Bronchial epithelial cell (primary cell): ENCODE results near the gene ADAM15. TPM values are rescaled to one million over a fixed set of nuclear protein-coding genes. Genes with fewer than 3 reads are reported as not detected.

Source experiments
- DNase-seq: peaks from one replicate; pipeline ENCODE4 v3.0.0-alpha.2; 2010; ENCODE audit warnings: low read depth
- FAIRE-seq: peaks from 2 replicates; lab custom pipeline; 2011; peaks lifted over from hg19 to GRCh38; lab: Jason Lieb, UNC
- H3K27me3 ChIP-seq: 2 replicates; pipeline ENCODE4 v1.5.1; 2011; ENCODE audit warnings: low read length; ENCODE audit not compliant: control insufficient read depth, insufficient read depth
- H3K36me3 ChIP-seq: 2 replicates; pipeline ENCODE4 v1.5.1; 2011; ENCODE audit warnings: low read length; ENCODE audit not compliant: control insufficient read depth, insufficient read depth
- H3K4me3 ChIP-seq: 2 replicates; pipeline ENCODE4 v1.5.1; 2011; ENCODE audit warnings: mild to moderate bottlenecking, low read depth, low read length, control low read depth
- total RNA-seq: library from RNA; depleted of rRNA; stranded (reverse); fragments of >200 nt; gene quantifications from 2 replicates; pipeline ENCODE4 v1.2.1, GENCODE V29; 2014
- TF ChIP-seq, protein P1 (sequence below): IDR thresholded peaks from 2 replicates; pipeline ENCODE4 v1.5.1; 2011; ENCODE audit warnings: mild to moderate bottlenecking, moderate library complexity, low read length, control low read depth, inconsistent platforms; ENCODE audit not compliant: insufficient read depth, severe bottlenecking

The ADAM15 gene
- total RNA-seq, 1 donor from 2014 or later: 181 TPM

- TF ChIP-seq, protein P1, sequence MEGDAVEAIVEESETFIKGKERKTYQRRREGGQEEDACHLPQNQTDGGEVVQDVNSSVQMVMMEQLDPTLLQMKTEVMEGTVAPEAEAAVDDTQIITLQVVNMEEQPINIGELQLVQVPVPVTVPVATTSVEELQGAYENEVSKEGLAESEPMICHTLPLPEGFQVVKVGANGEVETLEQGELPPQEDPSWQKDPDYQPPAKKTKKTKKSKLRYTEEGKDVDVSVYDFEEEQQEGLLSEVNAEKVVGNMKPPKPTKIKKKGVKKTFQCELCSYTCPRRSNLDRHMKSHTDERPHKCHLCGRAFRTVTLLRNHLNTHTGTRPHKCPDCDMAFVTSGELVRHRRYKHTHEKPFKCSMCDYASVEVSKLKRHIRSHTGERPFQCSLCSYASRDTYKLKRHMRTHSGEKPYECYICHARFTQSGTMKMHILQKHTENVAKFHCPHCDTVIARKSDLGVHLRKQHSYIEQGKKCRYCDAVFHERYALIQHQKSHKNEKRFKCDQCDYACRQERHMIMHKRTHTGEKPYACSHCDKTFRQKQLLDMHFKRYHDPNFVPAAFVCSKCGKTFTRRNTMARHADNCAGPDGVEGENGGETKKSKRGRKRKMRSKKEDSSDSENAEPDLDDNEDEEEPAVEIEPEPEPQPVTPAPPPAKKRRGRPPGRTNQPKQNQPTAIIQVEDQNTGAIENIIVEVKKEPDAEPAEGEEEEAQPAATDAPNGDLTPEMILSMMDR: no peak
- FAIRE-seq: peak; percentile 43
- DNase-seq: no peak
- Histone ChIP-seq H3K36me3 (peaks cover 50% of the 10 kb centered on the region), H3K27me3 (no peaks in the 10 kb centered on the region), H3K4me3 (peak overlapping the region; percentile 35)
These were observed 42.8 kb upstream of the ADAM15 start for GRCh38 chr1:155008015-155008941.

GRCh38 chr1:155009221-155009711, 41.9 kb upstream of the ADAM15 start:
- H3K27me3 ChIP-seq: no peaks in the 10 kb centered on the region
- H3K4me3 ChIP-seq: peak overlapping the region; percentile 35

GRCh38 chr1:155009742-155010141, 41.4 kb upstream of the ADAM15 start:
- H3K27me3 ChIP-seq: no peaks in the 10 kb centered on the region
- H3K4me3 ChIP-seq: peak overlapping the region; percentile 9
- TF ChIP-seq, protein P1: no peak
- no peak for DNase-seq
- no peak for FAIRE-seq
- peaks cover 52% of the 10 kb centered on the region for H3K36me3 ChIP-seq

More at GRCh38 chr1:155009221-155009711, 41.9 kb upstream of the ADAM15 start:
- H3K36me3 ChIP-seq: peaks cover 51% of the 10 kb centered on the region
- TF ChIP-seq, protein P1: no peak
- FAIRE-seq (no peak), DNase-seq (no peak)

- H3K27me3 ChIP-seq: no peaks in the 10 kb centered on the region
- H3K36me3 ChIP-seq: peaks cover 51% of the 10 kb centered on the region
- DNase-seq: no peak
- TF ChIP-seq, protein P1: no peak
- peak overlapping the region; percentile 9 for H3K4me3 ChIP-seq
- no peak for FAIRE-seq
These were observed 40.8 kb upstream of the ADAM15 start for GRCh38 chr1:155010211-155010918.

- Histone ChIP-seq H3K27me3 (no peaks in the 10 kb centered on the region), H3K36me3 (peaks cover 50% of the 10 kb centered on the region), H3K4me3 (no peak overlapping the region)
- FAIRE-seq: no peak
- TF ChIP-seq, protein P1: no peak
- no peak for DNase-seq
These were observed 40.1 kb upstream of the ADAM15 start for GRCh38 chr1:155011004-155011416.
